H9 (cell line): ENCODE results near the gene TAS1R1. TPM values are rescaled to one million over a fixed set of nuclear protein-coding genes. Genes with fewer than 3 reads are reported as not detected.
A peak's percentile ranks its signal among the peaks of the same experiment; 100 is the strongest.

Experiments used
- DNase-seq: peaks from one replicate; pipeline ENCODE4 v3.0.0-alpha.2; 2017
- H2AFZ ChIP-seq: one replicate; pipeline ENCODE4 v1.6.1; 2013; ENCODE audit warnings: mild to moderate bottlenecking, low read length, control low read depth, moderate library complexity
- H2AK5ac ChIP-seq: 2 replicates; pipeline ENCODE4 v1.6.1; 2013; ENCODE audit warnings: low read length, control low read depth, mixed read lengths; ENCODE audit not compliant: insufficient read length
- H2BK120ac ChIP-seq: one replicate; pipeline ENCODE4 v1.6.1; 2013; ENCODE audit warnings: low read depth, mild to moderate bottlenecking, low read length, control low read depth, inconsistent platforms; ENCODE audit not compliant: poor library complexity, severe bottlenecking
- H2BK12ac ChIP-seq: 2 replicates; pipeline ENCODE4 v1.6.1; 2013; ENCODE audit warnings: low read length, control low read depth, mixed read lengths, low read depth; ENCODE audit not compliant: insufficient read length
- H2BK15ac ChIP-seq: 2 replicates; pipeline ENCODE4 v1.6.1; 2013; ENCODE audit warnings: low read depth, low read length, control low read depth
- H2BK20ac ChIP-seq: one replicate; pipeline ENCODE4 v1.6.1; 2013; ENCODE audit warnings: low read depth, mild to moderate bottlenecking, low read length, control low read depth, inconsistent platforms; ENCODE audit not compliant: poor library complexity, severe bottlenecking
- H2BK5ac ChIP-seq: 2 replicates; pipeline ENCODE4 v1.6.1; 2013; ENCODE audit warnings: low read length, control low read depth, mixed read lengths; ENCODE audit not compliant: insufficient read length
- H3K14ac ChIP-seq: 2 replicates; pipeline ENCODE4 v1.6.1; 2013; ENCODE audit warnings: low read length, control low read depth; ENCODE audit not compliant: insufficient read depth
- H3K18ac ChIP-seq: 2 replicates; pipeline ENCODE4 v1.6.1; 2013; ENCODE audit warnings: low read depth, mild to moderate bottlenecking, mixed read lengths, low read length, control low read depth; ENCODE audit not compliant: insufficient read length
- H3K23ac ChIP-seq: 2 replicates; pipeline ENCODE4 v1.6.1; 2013; ENCODE audit warnings: low read length, control low read depth, mixed read lengths, low read depth; ENCODE audit not compliant: insufficient read length
- H3K23me2 ChIP-seq: 2 replicates; pipeline ENCODE4 v1.6.1; 2013; ENCODE audit warnings: low read depth, mild to moderate bottlenecking, mixed read lengths, low read length, control low read depth; ENCODE audit not compliant: insufficient read length, poor library complexity, severe bottlenecking
- H3K27ac ChIP-seq: 2 replicates; pipeline ENCODE4 v1.5.1; 2013; ENCODE audit warnings: low read length, control low read depth, mixed read lengths, low read depth; ENCODE audit not compliant: insufficient read length
- H3K27me3 ChIP-seq: 2 replicates; pipeline ENCODE4 v1.6.1; 2013; ENCODE audit warnings: low read length, control low read depth, inconsistent platforms; ENCODE audit not compliant: insufficient read depth
- H3K4ac ChIP-seq: 2 replicates; pipeline ENCODE4 v1.6.1; 2013; ENCODE audit warnings: low read depth, mild to moderate bottlenecking, control low read depth, inconsistent platforms, low read length, moderate library complexity
- H3K4me1 ChIP-seq: 2 replicates; pipeline ENCODE4 v1.6.1; 2013; ENCODE audit warnings: low read length, control low read depth, inconsistent platforms; ENCODE audit not compliant: insufficient read depth
- H3K4me2 ChIP-seq: 2 replicates; pipeline ENCODE4 v1.6.1; 2013; ENCODE audit warnings: low read length, control low read depth, mixed read lengths; ENCODE audit not compliant: insufficient read length, insufficient read depth
- H3K56ac ChIP-seq: 2 replicates; pipeline ENCODE4 v1.6.1; 2013; ENCODE audit warnings: low read depth, mild to moderate bottlenecking, mixed read lengths, low read length, control low read depth; ENCODE audit not compliant: insufficient read length
- H3K79me1 ChIP-seq: 2 replicates; pipeline ENCODE4 v1.6.1; 2013; ENCODE audit warnings: low read depth, mild to moderate bottlenecking, moderate library complexity, low read length, control low read depth, inconsistent platforms; ENCODE audit not compliant: insufficient read depth, poor library complexity, severe bottlenecking
- H3K79me2 ChIP-seq: 2 replicates; pipeline ENCODE4 v1.6.1; 2013; ENCODE audit warnings: low read length, control low read depth, inconsistent platforms; ENCODE audit not compliant: insufficient read depth
- H3K9ac ChIP-seq: 2 replicates; pipeline ENCODE4 v1.6.1; 2013; ENCODE audit warnings: low read length, control low read depth, mixed read lengths; ENCODE audit not compliant: insufficient read length; ENCODE audit errors: extremely low read depth
- H3K9me3 ChIP-seq: one replicate; pipeline ENCODE4 v1.6.1; 2013; ENCODE audit warnings: low read depth, low read length, inconsistent platforms; ENCODE audit not compliant: control insufficient read depth
- H3T11ph ChIP-seq: one replicate; pipeline ENCODE4 v1.6.1; 2013; ENCODE audit warnings: mild to moderate bottlenecking, low read length, control low read depth, inconsistent platforms
- H4K20me1 ChIP-seq: one replicate; pipeline ENCODE4 v1.6.1; 2013; ENCODE audit not compliant: control insufficient read depth, insufficient read length, insufficient read depth
- H4K5ac ChIP-seq: 2 replicates; pipeline ENCODE4 v1.6.1; 2013; ENCODE audit warnings: low read depth, mild to moderate bottlenecking, mixed read lengths, low read length, control low read depth; ENCODE audit not compliant: insufficient read length
- H4K8ac ChIP-seq: replicated peaks from 2 replicates; pipeline ENCODE4 v1.6.1; 2013; ENCODE audit warnings: low read length, control low read depth, mixed read lengths, low read depth; ENCODE audit not compliant: insufficient read length
- H4K91ac ChIP-seq: 2 replicates; pipeline ENCODE4 v1.6.1; 2013; ENCODE audit warnings: low read depth, mild to moderate bottlenecking, moderate library complexity, mixed read lengths, low read length, control low read depth; ENCODE audit not compliant: insufficient read length
- H3K27ac Mint-ChIP-seq, 3 experiments: 2 replicates in 2 of 3; 3 replicates in 1 of 3; pipeline ENCODE4 v1.8.0; 2020 to 2021; ENCODE audit warnings: mixed read lengths in 3 of 3, mild to moderate bottlenecking in 1 of 3, moderate library complexity in 1 of 3
- H3K27me3 Mint-ChIP-seq: 2 replicates; pipeline ENCODE4 v1.8.0; 2021; ENCODE audit warnings: low read depth, mild to moderate bottlenecking, moderate library complexity, mixed read lengths
- H3K36me3 Mint-ChIP-seq, 3 experiments: 2 replicates in 2 of 3; 3 replicates in 1 of 3; pipeline ENCODE4 v1.8.0; 2020 to 2021; ENCODE audit warnings: low read depth in 3 of 3, mixed read lengths in 3 of 3; ENCODE audit not compliant: insufficient read depth in 1 of 3
- H3K4me1 Mint-ChIP-seq, 2 experiments: 2 replicates each; pipeline ENCODE4 v1.8.0; 2020; ENCODE audit warnings: mixed read lengths in 2 of 2
- H3K4me3 Mint-ChIP-seq, 2 experiments: 2 replicates in 1 of 2; 3 replicates in 1 of 2; pipeline ENCODE4 v1.8.0; 2020 to 2021; ENCODE audit warnings: mild to moderate bottlenecking in 2 of 2, mixed read lengths in 2 of 2, moderate library complexity in 1 of 2
- H3K9me3 Mint-ChIP-seq, 2 experiments: 2 replicates in 1 of 2; 3 replicates in 1 of 2; pipeline ENCODE4 v1.8.0; 2020; ENCODE audit warnings: mild to moderate bottlenecking in 2 of 2, mixed read lengths in 2 of 2, moderate library complexity in 1 of 2
- WGBS: extraction: QIAGEN DNeasy Blood & Tissue Kit; methylation state at CpG from one replicate; pipeline ENCODE4 v1.1.7; 2013; ENCODE audit warnings: missing lambda C conversion rate, low lambda C conversion rate, mixed read lengths; ENCODE audit not compliant: insufficient read length; ENCODE audit errors: extremely low coverage; 5-methylcytosine and 5-hydroxymethylcytosine counted together
- total RNA-seq: library from RNA; stranded (reverse); gene quantifications from 2 replicates; pipeline ENCODE4 v1.2.1, GENCODE V29; 2021
- TF ChIP-seq, protein P1 (sequence below): fragments of 200-600 bp; sonication (generic); conservative IDR thresholded peaks from 3 replicates; pipeline ENCODE4 v1.8.0; 2021; ENCODE audit warnings: antibody characterized with exemption, mild to moderate bottlenecking

Gene TAS1R1
- total RNA-seq, 1 experiment from 2014 or later: not detected

DNA sequence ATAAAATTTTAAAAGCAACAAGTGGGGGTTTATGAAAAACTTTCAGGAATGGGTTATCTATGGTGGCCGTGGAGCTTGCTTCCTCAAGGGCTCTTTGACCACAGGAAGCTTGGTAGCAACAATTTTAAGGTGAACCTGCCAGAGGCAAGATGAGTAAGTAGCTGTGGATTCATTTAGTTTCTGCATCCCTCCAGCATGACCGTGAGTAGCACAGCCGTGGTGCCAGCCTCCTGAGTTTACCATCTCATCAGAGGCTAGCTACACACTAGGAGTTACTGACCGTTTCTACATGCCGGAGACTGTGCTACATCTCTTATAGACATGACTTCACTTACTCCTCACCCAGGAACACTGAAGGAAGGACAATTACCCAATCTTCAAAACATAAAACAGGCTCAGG, 33.6 kb upstream of the TAS1R1 start:
- H3K4me2 ChIP-seq: no peak overlapping the region
- no peaks in the 10 kb centered on the region for H3K9me3 ChIP-seq
- no peak overlapping the region for H2BK20ac ChIP-seq
- no peak overlapping the region for H3K9ac ChIP-seq
- no peak overlapping the region for H2BK120ac ChIP-seq
- H4K20me1 ChIP-seq: no peaks in the 10 kb centered on the region
- TF ChIP-seq, protein P1, sequence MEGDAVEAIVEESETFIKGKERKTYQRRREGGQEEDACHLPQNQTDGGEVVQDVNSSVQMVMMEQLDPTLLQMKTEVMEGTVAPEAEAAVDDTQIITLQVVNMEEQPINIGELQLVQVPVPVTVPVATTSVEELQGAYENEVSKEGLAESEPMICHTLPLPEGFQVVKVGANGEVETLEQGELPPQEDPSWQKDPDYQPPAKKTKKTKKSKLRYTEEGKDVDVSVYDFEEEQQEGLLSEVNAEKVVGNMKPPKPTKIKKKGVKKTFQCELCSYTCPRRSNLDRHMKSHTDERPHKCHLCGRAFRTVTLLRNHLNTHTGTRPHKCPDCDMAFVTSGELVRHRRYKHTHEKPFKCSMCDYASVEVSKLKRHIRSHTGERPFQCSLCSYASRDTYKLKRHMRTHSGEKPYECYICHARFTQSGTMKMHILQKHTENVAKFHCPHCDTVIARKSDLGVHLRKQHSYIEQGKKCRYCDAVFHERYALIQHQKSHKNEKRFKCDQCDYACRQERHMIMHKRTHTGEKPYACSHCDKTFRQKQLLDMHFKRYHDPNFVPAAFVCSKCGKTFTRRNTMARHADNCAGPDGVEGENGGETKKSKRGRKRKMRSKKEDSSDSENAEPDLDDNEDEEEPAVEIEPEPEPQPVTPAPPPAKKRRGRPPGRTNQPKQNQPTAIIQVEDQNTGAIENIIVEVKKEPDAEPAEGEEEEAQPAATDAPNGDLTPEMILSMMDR: no peak
- H3K27ac ChIP-seq: no peak overlapping the region
- no peaks in the 10 kb centered on the region for H3K27me3 Mint-ChIP-seq
- no peak overlapping the region for H2BK15ac ChIP-seq
- no peak overlapping the region for H3T11ph ChIP-seq
- no peaks in the 10 kb centered on the region for H3K79me1 ChIP-seq
- no peak overlapping the region for H4K91ac ChIP-seq
- H3K23ac ChIP-seq: no peak overlapping the region
- no peaks in the 10 kb centered on the region for H3K4me1 ChIP-seq
- no peak overlapping the region; a peak in 1 of 5 replicates for H3K4me3 Mint-ChIP-seq
- H3K79me2 ChIP-seq: no peaks in the 10 kb centered on the region
- no CpG with 5 or more reads among the region's 5 CpGs for WGBS
- H4K5ac ChIP-seq: no peak overlapping the region
- H2AFZ ChIP-seq: no peak overlapping the region
- no peaks in the 10 kb centered on the region for H3K9me3 Mint-ChIP-seq
- H3K14ac ChIP-seq: no peak overlapping the region
- H2AK5ac ChIP-seq: no peak overlapping the region
- no peak overlapping the region for H3K4ac ChIP-seq
- H3K27me3 ChIP-seq: no peaks in the 10 kb centered on the region
- H4K8ac ChIP-seq: no peak overlapping the region
- H2BK5ac ChIP-seq: no peak overlapping the region
- no peak overlapping the region for H3K18ac ChIP-seq
- DNase-seq: no peak
- H3K23me2 ChIP-seq: no peaks in the 10 kb centered on the region
- H3K56ac ChIP-seq: no peak overlapping the region
- H2BK12ac ChIP-seq: no peak overlapping the region
- H3K36me3 Mint-ChIP-seq: peaks cover 9 to 19% (median 19%) of the 10 kb centered on the region in 3 experiments; a peak in 6 of 7 replicates
- peaks cover 27 to 28% of the 10 kb centered on the region in 2 experiments for H3K4me1 Mint-ChIP-seq
- H3K27ac Mint-ChIP-seq: peak overlapping the region in 1 of 3 experiments; percentile 94; a peak in 2 of 7 replicates
